SK-N-SH (cell line): ENCODE results near the gene ME3. TPM values are rescaled to one million over a fixed set of nuclear protein-coding genes. Genes with fewer than 3 reads are reported as not detected.
"Not testable (repeated sequence)": the region's sequence is repeated elsewhere in the genome, so short reads cannot be mapped to it uniquely, and the experiment has no call there.

Experiments
- CTCF ChIA-PET: fragments of 300-600, 350-600 bp; formaldehyde crosslinking; extraction: SDS; loops from one replicate; lab custom pipeline; 2021; lab: Yijun Ruan, JAX
- POLR2A ChIA-PET: fragments of 350-600 bp; sonication (Branson Sonifier 250); formaldehyde crosslinking; extraction: SDS; loops from one replicate; lab custom pipeline; 2020; ENCODE audit warnings: antibody characterized with exemption, inconsistent platforms; lab: Yijun Ruan, JAX
- DNase-seq: peaks from one replicate; pipeline ENCODE4 v3.0.0; 2012
- H2AFZ ChIP-seq: fragments of 200-600 bp; sonication (generic); 2 replicates; pipeline ENCODE4 v1.8.1; 2016; ENCODE audit warnings: antibody characterized with exemption, mild to moderate bottlenecking, low read depth
- H3F3A ChIP-seq: fragments of 200-600 bp; sonication (generic); replicated peaks from 2 replicates; pipeline ENCODE3; 2016; ENCODE audit warnings: antibody characterized with exemption, mild to moderate bottlenecking; ENCODE audit not compliant: insufficient read depth
- H3K27ac ChIP-seq, 2 experiments: fragments of 200-500 bp in 1 of 2; fragments of 200-600 bp in 1 of 2; sonication (Bioruptor generic) in 1 of 2; sonication (generic), shearing (Covaris generic) in 1 of 2; 2 replicates each; pipeline versions ENCODE4 v1.5.1 to v1.6.1; 2014 to 2016; ENCODE audit warnings: low read depth in 2 of 2, inconsistent platforms in 1 of 2, low read length in 1 of 2, mild to moderate bottlenecking in 1 of 2, mixed read lengths in 1 of 2
- H3K27me3 ChIP-seq: fragments of 200-600 bp; sonication (generic), shearing (Covaris generic); 2 replicates; pipeline ENCODE4 v1.6.1; 2016; ENCODE audit warnings: mixed run types; ENCODE audit not compliant: insufficient read depth
- H3K36me3 ChIP-seq, 2 experiments: fragments of 200-500 bp in 1 of 2; fragments of 200-600 bp in 1 of 2; sonication (Bioruptor generic) in 1 of 2; sonication (generic) in 1 of 2; replicated peaks in 1 of 2; 2 replicates each; pipeline versions ENCODE3 to v1.5.1; 2014 to 2016; ENCODE audit warnings: low read length in 1 of 2, mild to moderate bottlenecking in 1 of 2; ENCODE audit not compliant: insufficient read depth in 2 of 2, control insufficient read depth in 1 of 2
- H3K4me1 ChIP-seq, 2 experiments: fragments of 200-500 bp in 1 of 2; fragments of 200-600 bp in 1 of 2; sonication (Bioruptor generic) in 1 of 2; sonication (generic), shearing (Covaris generic) in 1 of 2; 2 replicates each; pipeline versions ENCODE4 v1.5.1 to v1.6.1; 2014 to 2016; ENCODE audit warnings: low read depth in 1 of 2, low read length in 1 of 2, mixed run types in 1 of 2; ENCODE audit not compliant: insufficient read depth in 2 of 2, control insufficient read depth in 1 of 2
- H3K4me2 ChIP-seq: fragments of 200-600 bp; sonication (generic), shearing (Covaris generic); 2 replicates; pipeline ENCODE4 v1.6.1; 2017; ENCODE audit warnings: mixed run types
- H3K4me3 ChIP-seq, 2 experiments: fragments of 200-500 bp in 1 of 2; fragments of 200-600 bp in 1 of 2; sonication (Bioruptor generic) in 1 of 2; sonication (generic), shearing (Covaris generic) in 1 of 2; 2 replicates each; pipeline versions ENCODE4 v1.5.1 to v1.8.1; 2014 to 2016; ENCODE audit warnings: low read depth in 2 of 2, inconsistent platforms in 1 of 2, low read length in 1 of 2, mild to moderate bottlenecking in 1 of 2, mixed read lengths in 1 of 2, moderate library complexity in 1 of 2
- H3K79me2 ChIP-seq: fragments of 200-600 bp; sonication (generic); 2 replicates; pipeline ENCODE4 v1.8.1; 2017; ENCODE audit warnings: mild to moderate bottlenecking; ENCODE audit not compliant: insufficient read depth
- H3K9ac ChIP-seq: fragments of 200-600 bp; sonication (generic); 2 replicates; pipeline ENCODE4 v1.6.1; 2017; ENCODE audit warnings: mixed run types
- H3K9me2 ChIP-seq: fragments of 200-600 bp; sonication (generic); 2 replicates; pipeline ENCODE4 v1.6.1; 2017; ENCODE audit warnings: mixed run types
- H3K9me3 ChIP-seq: fragments of 200-600 bp; sonication (generic); 2 replicates; pipeline ENCODE4 v1.6.1; 2017; ENCODE audit warnings: mixed run types, mild to moderate bottlenecking, moderate library complexity
- H4K20me1 ChIP-seq: fragments of 200-600 bp; sonication (generic); 2 replicates; pipeline ENCODE4 v1.6.1; 2017; ENCODE audit warnings: mild to moderate bottlenecking, mixed run types; ENCODE audit not compliant: insufficient read depth
- CHD2 ChIP-seq: fragments of 150-350 bp; IDR thresholded peaks from 2 replicates; pipeline ENCODE4 v1.6.1; 2018; ENCODE audit warnings: low read length; ENCODE audit not compliant: partially characterized antibody
- CTCF ChIP-seq: fragments of 200-600 bp; sonication (generic); IDR thresholded peaks from 2 replicates; pipeline ENCODE4 v1.6.1; 2017; ENCODE audit warnings: antibody characterized with exemption, mild to moderate bottlenecking, moderate library complexity
- EZH2phosphoT487 ChIP-seq: fragments of 200-600 bp; sonication (generic); IDR thresholded peaks from 2 replicates; pipeline ENCODE4 v1.6.1; 2017; ENCODE audit warnings: low read depth, mixed run types, mild to moderate bottlenecking, antibody characterized with exemption, moderate library complexity, borderline replicate concordance
- FOSL2 ChIP-seq: IDR thresholded peaks from 2 replicates; pipeline ENCODE4 v1.4.0; 2012; ENCODE audit warnings: low read depth, mild to moderate bottlenecking, moderate library complexity, borderline replicate concordance
- FOXM1 ChIP-seq: IDR thresholded peaks from 2 replicates; pipeline ENCODE4 v1.4.0; 2012; ENCODE audit warnings: low read depth, mild to moderate bottlenecking
- GABPA ChIP-seq: IDR thresholded peaks from 2 replicates; pipeline ENCODE4 v1.4.0; 2012; ENCODE audit warnings: low read depth, mild to moderate bottlenecking
- GATA2 ChIP-seq: sonication (generic); formaldehyde crosslinking; IDR thresholded peaks from 2 replicates; pipeline ENCODE4 v1.5.0; 2020; ENCODE audit warnings: mild to moderate bottlenecking, missing genetic modification reagents
- JUND ChIP-seq: IDR thresholded peaks from 2 replicates; pipeline ENCODE4 v1.4.0; 2012
- MEF2A ChIP-seq: IDR thresholded peaks from 2 replicates; pipeline ENCODE4 v1.4.0; 2012; ENCODE audit warnings: low read depth, borderline replicate concordance
- NFIC ChIP-seq: IDR thresholded peaks from 2 replicates; pipeline ENCODE4 v1.4.0; 2012; ENCODE audit warnings: borderline replicate concordance
- NRF1 ChIP-seq: IDR thresholded peaks from 2 replicates; pipeline ENCODE4 v1.6.1; 2012; ENCODE audit warnings: low read depth, mild to moderate bottlenecking, low read length
- RCOR1 ChIP-seq: fragments of 150-350 bp; IDR thresholded peaks from 2 replicates; pipeline ENCODE4 v1.6.1; 2017; ENCODE audit warnings: antibody characterized with exemption, low read length
- RFX5 ChIP-seq: IDR thresholded peaks from 2 replicates; pipeline ENCODE4 v1.6.1; 2012; ENCODE audit warnings: mild to moderate bottlenecking, improper control_type of control experiment, low read length
- RXRA ChIP-seq: IDR thresholded peaks from 2 replicates; pipeline ENCODE4 v1.4.0; 2012; ENCODE audit warnings: low read depth, mild to moderate bottlenecking, borderline replicate concordance
- SMC3 ChIP-seq: IDR thresholded peaks from 2 replicates; pipeline ENCODE4 v1.6.1; 2012; ENCODE audit warnings: low read depth, low read length, improper control_type of control experiment
- TAF1 ChIP-seq: IDR thresholded peaks from 2 replicates; pipeline ENCODE4 v1.6.1; 2012; ENCODE audit warnings: low read depth, mild to moderate bottlenecking, low read length, moderate library complexity, borderline replicate concordance
- TCF12 ChIP-seq: IDR thresholded peaks from 2 replicates; pipeline ENCODE4 v1.4.0; 2012
- USF1 ChIP-seq: IDR thresholded peaks from 2 replicates; pipeline ENCODE4 v1.4.0; 2012; ENCODE audit warnings: low read depth, borderline replicate concordance
- WGBS: methylation state at CpG from one replicate; pipeline ENCODE4 v1.1.6; 2017; ENCODE audit warnings: low lambda C conversion rate; 5-methylcytosine and 5-hydroxymethylcytosine counted together
- polyA plus RNA-seq, 3 experiments: library from polyadenylated mRNA; depleted of rRNA; stranded (reverse); fragments of >200 nt; gene quantifications; 2 replicates each; pipeline ENCODE4 v1.2.3, GENCODE V29; 2012
- TF ChIP-seq, protein P1 (sequence below): IDR thresholded peaks from 2 replicates; pipeline ENCODE4; 2012
- TF ChIP-seq, protein P2 (sequence below): fragments of 150-350 bp; IDR thresholded peaks from 2 replicates; pipeline ENCODE4 v1.6.1; 2016; ENCODE audit warnings: mild to moderate bottlenecking, low read depth, low read length

ME3 gene
- polyA plus RNA-seq, 1 of the 3 experiments (the other 2 are of a cell fraction) = 22.0 TPM

- TF ChIP-seq CHD2 = no peak
- no peak for TF ChIP-seq SMC3
- TF ChIP-seq EZH2phosphoT487 = no peak
- no peak for TF ChIP-seq FOXM1
- TF ChIP-seq RCOR1 = no peak
- no peak for TF ChIP-seq CTCF
- TF ChIP-seq USF1 = no peak
Observed at GRCh38 chr11:86658534-86658933, 13.9 kb downstream of the ME3 start (continued).

- CTCF ChIA-PET = interaction anchor here (1.2 to 1.9 kb wide), 2 partner anchors 31 to 38 kb away, joined by 3 to 5 read pairs; no protein-coding TSS in a partner anchor
- H3K27me3 ChIP-seq, DNase-seq, POLR2A ChIA-PET, H3K79me2 ChIP-seq, H3K4me1 ChIP-seq, H3K9ac ChIP-seq, H2AFZ ChIP-seq, H3K36me3 ChIP-seq, H3K4me2 ChIP-seq, H3K9me3 ChIP-seq, H3K9me2 ChIP-seq, H4K20me1 ChIP-seq, H3K27ac ChIP-seq, H3F3A ChIP-seq, H3K4me3 ChIP-seq: not testable (repeated sequence)
- 91% methylated on average over 3 of the region's 3 CpGs for WGBS
Observed at GRCh38 chr11:86645212-86645611, 27.2 kb downstream of the ME3 start.

- CTCF ChIA-PET = interaction anchor here (1.2 to 1.9 kb wide), 2 partner anchors 32 to 37 kb away, joined by 3 to 5 read pairs; no protein-coding TSS in a partner anchor
- DNase-seq = no peak
- peaks cover 7% of the 10 kb centered on the region for H3F3A ChIP-seq
- no peak overlapping the region for H3K27ac ChIP-seq
- no peaks in the 10 kb centered on the region for H3K27me3 ChIP-seq
- H3K9me2 ChIP-seq = no peaks in the 10 kb centered on the region
- H2AFZ ChIP-seq = no peak overlapping the region
- H3K4me2 ChIP-seq = no peak overlapping the region
- POLR2A ChIA-PET = no interaction called here
- no peaks in the 10 kb centered on the region for H4K20me1 ChIP-seq
- H3K9me3 ChIP-seq = no peaks in the 10 kb centered on the region
- no peak overlapping the region for H3K4me3 ChIP-seq
- WGBS = 96% methylated on average over 2 of the region's 2 CpGs
- H3K36me3 ChIP-seq = peaks cover 0 to 4% of the 10 kb centered on the region in 2 experiments
- no peaks in the 10 kb centered on the region for H3K4me1 ChIP-seq
- no peaks in the 10 kb centered on the region for H3K79me2 ChIP-seq
- no peak overlapping the region for H3K9ac ChIP-seq
- TF ChIP-seq JUND = no peak
- TF ChIP-seq, protein P1, sequence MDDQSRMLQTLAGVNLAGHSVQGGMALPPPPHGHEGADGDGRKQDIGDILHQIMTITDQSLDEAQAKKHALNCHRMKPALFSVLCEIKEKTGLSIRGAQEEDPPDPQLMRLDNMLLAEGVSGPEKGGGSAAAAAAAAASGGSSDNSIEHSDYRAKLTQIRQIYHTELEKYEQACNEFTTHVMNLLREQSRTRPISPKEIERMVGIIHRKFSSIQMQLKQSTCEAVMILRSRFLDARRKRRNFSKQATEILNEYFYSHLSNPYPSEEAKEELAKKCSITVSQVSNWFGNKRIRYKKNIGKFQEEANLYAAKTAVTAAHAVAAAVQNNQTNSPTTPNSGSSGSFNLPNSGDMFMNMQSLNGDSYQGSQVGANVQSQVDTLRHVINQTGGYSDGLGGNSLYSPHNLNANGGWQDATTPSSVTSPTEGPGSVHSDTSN = no peak
- TF ChIP-seq FOSL2 = no peak
- TF ChIP-seq EZH2phosphoT487 = no peak
- no peak for TF ChIP-seq RFX5
- TF ChIP-seq NRF1 = no peak
- no peak for TF ChIP-seq RXRA
- TF ChIP-seq, protein P2, sequence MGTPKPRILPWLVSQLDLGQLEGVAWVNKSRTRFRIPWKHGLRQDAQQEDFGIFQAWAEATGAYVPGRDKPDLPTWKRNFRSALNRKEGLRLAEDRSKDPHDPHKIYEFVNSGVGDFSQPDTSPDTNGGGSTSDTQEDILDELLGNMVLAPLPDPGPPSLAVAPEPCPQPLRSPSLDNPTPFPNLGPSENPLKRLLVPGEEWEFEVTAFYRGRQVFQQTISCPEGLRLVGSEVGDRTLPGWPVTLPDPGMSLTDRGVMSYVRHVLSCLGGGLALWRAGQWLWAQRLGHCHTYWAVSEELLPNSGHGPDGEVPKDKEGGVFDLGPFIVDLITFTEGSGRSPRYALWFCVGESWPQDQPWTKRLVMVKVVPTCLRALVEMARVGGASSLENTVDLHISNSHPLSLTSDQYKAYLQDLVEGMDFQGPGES = no peak
- TF ChIP-seq CTCF = no peak
- TF ChIP-seq MEF2A = no peak
- no peak for TF ChIP-seq TAF1
- TF ChIP-seq SMC3 = no peak
- no peak for TF ChIP-seq GABPA
- no peak for TF ChIP-seq GATA2 (CRISPR knock-in tag)
- no peak for TF ChIP-seq NFIC
- TF ChIP-seq TCF12 = no peak
- TF ChIP-seq CHD2 = no peak
Observed at GRCh38 chr11:86644291-86644690, 28.1 kb downstream of the ME3 start.
